Activated CD4-positive, alpha-beta T cell treated with anti-CD3 and anti-CD28 coated beads for 24 hours (primary cell): ENCODE data around the gene GTPBP3.

Experiments
- DNase-seq, 2 donors: peaks; one replicate each; pipeline ENCODE4 v3.0.0-alpha.2; 2020; ENCODE audit warnings: low read depth in 2 of 2

GTPBP3 gene

GRCh38 chr19:17385878-17386611 is 48.7 kb downstream of the GTPBP3 start:
- DNase-seq, result peak; percentile 43 to 49

- no peak for DNase-seq
These were observed 51.9 kb downstream of the GTPBP3 start for GRCh38 chr19:17389288-17389687.

GRCh38 chr19:17389957-17390664 is 52.8 kb downstream of the GTPBP3 start:
- DNase-seq, result no peak

GRCh38 chr19:17390665-17391370 is 53.5 kb downstream of the GTPBP3 start:
- DNase-seq, result peak; percentile 87 to 89

- no peak for DNase-seq
These were observed 54.2 kb downstream of the GTPBP3 start for GRCh38 chr19:17391371-17392151.
